DMS 273 (cell line): ENCODE data around the gene APP.
A peak's percentile ranks its signal among the peaks of the same experiment; 100 is the strongest.

Experiments
- DNase-seq: peaks from one replicate; lab custom pipeline; 2025; ENCODE audit not compliant: unreplicated experiment; lab: John Stamatoyannopoulos, UW

The APP gene

DNA sequence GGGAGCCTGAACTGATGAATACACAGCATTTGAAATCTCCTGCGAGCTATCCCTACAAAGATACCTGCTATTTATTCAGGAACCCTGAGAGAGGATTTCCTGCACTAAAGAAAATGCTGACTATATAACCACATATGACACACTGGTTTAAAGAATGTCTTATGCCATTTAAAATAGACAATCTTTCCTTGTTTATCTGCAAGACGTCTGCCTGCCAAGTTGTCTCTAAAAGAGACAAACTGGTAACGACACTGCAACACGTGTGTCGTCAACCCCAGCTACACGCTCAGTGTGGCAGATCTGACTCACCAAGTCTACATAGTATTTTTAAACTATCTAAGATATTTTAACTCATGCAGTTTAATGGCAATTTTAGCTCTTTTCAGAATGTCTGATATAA lies 42.7 kb downstream of the APP start:
- no peak for DNase-seq

DNA sequence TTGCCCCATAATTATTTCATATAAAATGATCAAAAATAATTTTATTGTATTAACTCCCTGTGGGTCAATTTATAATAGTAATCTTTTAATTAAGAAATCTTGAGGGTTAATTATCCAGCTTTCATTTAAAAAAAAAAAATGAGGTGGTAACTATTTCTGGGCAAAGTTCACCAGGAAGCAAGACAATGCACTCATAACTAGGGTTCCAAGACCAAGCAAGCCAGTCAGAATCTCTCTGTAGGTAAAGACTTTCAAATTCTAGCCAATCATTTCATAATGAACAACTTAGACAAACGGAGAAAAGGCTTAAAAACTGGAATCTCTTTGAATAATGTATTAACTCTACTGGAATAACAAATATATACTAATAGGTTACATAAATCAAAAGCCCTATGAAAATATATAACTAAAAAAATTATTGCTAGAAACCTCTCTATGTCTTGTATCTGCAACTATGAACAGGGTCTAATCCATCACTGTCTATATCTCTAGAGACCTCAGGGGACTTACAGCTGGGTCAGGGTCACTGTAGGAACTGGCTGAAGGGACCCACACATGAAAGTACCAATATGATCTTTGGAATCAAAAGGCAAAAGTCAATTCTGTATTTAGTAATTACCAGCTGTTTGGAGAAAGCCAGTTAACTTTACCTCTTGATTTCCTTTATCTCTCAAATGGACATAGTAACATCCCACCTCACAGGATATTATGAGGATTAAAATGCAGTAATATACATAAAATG lies 43.3 kb downstream of the APP start:
- no peak for DNase-seq

GRCh38 chr21:26126168-26126553 lies 44.4 kb downstream of the APP start:
- no peak for DNase-seq

GRCh38 chr21:26125433-26126167 lies 45.0 kb downstream of the APP start:
- DNase-seq = peak; percentile 16

- DNase-seq = peak; percentile 61
Observed at GRCh38 chr21:26124896-26125295, 45.7 kb downstream of the APP start.

DNA sequence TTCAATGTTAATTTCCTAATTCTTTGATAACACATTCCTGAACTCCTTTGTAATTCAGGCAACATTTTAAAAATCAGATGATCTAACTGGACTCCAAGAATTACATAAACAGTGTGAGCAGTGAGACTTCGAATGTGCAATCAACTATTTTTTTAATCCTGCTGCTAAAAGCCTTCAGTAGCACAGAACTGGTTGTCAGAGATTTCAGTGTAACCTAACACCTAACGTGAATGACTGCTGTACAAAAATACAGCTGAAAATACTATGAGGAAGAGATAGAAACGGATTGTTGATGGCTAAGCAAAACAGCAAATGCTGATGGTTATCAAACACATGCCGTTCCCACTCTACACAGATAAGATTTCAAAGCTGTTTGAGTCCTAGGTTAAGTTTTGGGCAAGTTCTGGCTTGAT lies 46.1 kb downstream of the APP start:
- DNase-seq = peak; percentile 62

GRCh38 chr21:26123012-26123411 lies 47.6 kb downstream of the APP start:
- DNase-seq = no peak

DNA sequence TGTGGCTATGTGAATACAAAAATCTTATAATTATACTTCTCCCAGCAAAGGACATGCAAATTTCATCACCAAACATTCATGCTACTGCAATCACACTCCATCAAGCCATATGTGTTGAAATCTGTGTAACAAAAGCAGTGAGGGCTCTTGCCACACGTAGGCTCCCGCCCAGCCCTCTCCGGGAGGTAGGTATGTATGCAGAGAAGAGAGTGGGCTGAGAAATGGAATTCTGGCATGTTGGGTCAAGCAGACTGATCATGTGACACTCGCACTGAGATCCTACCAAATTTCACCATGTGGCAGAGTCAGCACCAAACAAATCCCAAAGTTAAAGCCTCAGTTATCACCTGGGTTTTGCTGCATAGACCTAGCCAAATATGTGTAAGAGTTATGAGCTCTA lies 49.7 kb downstream of the APP start:
- DNase-seq = peak; percentile 13

DNA sequence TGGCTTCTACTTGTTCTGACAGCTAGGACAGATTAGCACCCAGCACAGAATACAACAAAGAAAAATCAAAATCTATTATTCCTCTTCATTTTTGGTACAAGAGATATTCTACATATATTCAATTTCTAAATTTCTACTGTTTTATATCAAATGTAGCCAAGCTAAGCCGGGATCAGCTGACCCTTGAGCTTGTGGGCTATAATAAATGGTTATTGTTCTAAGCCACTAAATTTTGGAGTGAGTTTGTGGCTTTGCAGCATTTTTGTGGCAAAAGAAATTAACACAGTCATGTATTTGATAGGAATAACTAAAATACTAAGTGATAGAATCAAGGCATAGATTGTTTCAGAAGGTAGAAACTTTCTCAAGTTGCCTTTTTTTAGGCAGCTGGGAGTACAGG lies 50.7 kb downstream of the APP start:
- DNase-seq = no peak

DNA sequence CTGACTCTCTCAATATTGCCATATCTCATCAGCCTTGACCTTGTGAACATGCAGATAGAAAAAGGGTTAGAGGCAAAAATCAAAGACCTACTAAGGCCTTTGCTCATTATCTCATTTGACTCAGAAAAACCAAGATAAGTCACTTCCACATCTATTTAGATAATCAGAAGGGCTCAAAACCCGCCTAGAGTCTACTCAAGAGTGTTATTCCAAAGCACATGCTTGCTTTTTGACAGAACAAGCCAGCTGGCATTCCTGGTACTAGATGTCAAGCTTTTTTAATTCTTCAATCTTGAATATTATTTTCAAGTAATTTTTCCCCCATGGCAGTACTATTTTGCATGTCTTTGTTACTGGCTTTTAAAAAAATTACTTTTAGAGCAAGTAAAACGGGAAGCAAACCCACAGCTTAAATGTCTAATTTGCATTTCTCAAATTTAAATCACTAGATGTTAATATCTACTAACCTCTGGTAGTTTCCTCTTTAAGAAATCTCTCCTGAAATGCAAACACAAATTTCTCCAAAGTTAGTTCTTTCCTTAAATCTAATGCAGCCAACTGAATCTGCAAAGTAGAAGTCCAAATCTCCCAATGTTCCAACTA lies 51.5 kb downstream of the APP start:
- no peak for DNase-seq

GRCh38 chr21:26117972-26118367 lies 52.6 kb downstream of the APP start:
- no peak for DNase-seq

DNA sequence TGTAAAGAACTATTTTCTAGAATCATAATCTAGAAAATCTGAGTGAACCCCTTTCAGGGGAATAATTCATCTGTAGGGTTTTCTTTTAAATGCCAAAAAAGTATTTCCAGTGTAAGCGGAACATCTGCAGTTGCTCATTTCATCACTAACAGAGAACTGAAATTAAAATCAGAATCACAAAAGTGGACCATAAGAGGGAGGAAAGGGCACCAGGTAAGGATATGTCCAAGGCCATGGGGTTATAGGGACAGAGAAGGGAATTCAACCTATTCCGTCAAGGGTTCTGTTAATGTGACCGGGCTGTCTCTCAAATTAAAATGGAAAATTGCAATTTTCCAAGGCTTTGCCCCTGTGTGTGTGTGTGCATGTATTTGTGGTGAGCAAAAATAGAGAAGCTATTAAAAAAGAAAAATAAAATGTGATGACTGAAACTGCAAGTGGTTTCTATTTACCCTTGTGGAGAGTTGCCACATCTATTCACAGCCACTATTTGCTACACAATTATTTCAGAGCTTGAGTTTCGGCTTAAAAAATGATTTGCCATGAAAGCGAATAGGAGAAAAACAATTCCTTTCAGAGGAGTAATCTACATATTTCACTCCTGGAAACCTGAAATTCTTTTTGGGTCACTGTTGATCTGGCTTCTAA lies 53.1 kb downstream of the APP start:
- no peak for DNase-seq

DNA sequence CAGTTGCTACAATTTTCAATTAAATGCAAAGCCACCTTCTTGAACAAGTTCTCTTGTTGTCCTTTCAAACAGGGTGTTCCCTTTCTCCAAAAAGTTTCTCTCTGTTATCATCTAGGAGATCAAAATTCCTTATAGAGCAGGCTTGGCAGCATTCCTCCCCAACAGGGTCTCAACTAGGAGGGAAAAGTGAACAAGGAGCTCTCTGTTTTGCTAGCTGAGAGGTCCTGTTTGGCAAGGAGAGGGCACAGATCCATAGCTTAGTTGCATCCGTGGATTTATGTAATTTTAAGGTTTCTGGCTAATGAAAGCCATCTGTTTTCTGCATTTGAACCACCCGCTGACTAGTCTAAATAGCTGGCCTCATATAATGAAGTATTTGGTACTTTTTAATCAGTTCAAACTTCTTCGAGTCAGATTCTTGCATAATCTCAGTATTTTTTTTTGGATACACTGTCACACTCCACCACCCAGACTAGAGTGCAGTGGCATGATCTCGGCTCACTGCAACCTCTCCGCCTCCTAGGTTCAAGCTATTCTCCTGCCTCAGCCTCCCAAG lies 54.0 kb downstream of the APP start:
- DNase-seq = peak; percentile 17

GRCh38 chr21:26115899-26116298 lies 54.7 kb downstream of the APP start:
- no peak for DNase-seq

DNA sequence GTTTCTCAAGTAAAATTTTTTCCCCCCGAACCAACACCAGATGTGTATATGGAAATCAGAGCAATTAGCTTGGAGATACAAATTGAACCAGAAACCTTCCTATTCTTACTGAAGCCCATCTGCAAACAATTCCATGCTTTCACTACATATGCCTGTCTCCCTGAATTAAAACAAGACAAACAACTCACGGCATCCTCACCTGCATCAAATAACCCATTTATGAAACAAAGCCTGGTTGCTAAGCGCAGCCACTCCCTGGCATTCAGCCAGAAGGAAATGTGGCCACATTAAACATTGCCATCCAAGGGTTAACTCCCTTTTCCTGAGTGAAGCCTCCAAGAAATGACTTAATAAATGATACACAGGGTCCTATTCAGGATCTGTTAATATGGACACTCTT lies 55.3 kb downstream of the APP start:
- DNase-seq = peak; percentile 30

DNA sequence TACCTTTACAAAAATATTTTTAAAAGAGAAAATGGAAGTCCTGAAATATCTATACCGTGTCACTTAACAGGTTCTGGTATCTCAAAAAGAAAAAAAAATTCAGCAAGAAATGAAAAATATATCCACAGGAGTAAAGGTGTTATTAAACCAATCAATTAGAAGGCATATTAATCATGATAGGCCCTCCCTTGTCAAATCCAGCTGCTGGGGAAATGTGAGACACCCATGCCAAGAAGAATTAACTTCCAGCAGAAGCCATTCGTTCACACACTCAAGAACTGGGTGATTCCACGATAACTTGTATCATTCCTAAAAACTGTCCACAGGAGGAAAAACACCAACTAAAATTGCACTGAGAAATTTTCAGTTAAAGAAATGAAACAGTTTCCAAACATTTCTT lies 57.6 kb downstream of the APP start:
- no peak for DNase-seq

DNA sequence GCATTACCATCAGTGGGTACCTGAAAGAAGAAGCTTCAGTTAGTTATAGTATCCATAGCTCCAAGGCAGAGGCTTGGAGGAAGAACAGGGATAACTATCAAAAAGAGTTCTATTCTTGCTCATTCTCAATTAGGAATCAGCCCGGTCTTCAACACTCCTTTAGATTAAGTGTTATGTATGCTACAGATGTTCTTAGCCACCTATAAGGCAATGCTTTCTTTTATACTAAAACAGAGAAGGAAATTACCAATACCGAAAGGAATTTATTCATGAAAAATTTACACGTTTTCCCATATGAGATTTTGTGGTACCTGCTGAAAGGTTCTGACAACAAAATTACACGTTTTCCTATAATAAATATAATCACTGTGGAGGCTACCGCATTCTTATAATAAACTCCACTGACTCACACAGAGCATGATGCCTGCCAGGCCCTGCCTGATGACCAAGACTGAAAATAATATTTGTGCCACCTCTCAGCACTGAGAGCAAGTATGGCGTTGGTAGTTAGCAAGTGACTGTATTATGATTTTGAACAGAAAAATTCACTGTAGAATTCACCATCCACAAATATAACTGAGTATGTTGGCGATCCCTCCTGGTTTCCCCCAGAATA lies 58.3 kb downstream of the APP start:
- no peak for DNase-seq

- no peak for DNase-seq
Observed at GRCh38 chr21:26110715-26111114, 59.9 kb downstream of the APP start.

GRCh38 chr21:26107429-26107828 lies 63.1 kb downstream of the APP start:
- no peak for DNase-seq

GRCh38 chr21:26106562-26106961 lies 64.0 kb downstream of the APP start:
- no peak for DNase-seq

DNA sequence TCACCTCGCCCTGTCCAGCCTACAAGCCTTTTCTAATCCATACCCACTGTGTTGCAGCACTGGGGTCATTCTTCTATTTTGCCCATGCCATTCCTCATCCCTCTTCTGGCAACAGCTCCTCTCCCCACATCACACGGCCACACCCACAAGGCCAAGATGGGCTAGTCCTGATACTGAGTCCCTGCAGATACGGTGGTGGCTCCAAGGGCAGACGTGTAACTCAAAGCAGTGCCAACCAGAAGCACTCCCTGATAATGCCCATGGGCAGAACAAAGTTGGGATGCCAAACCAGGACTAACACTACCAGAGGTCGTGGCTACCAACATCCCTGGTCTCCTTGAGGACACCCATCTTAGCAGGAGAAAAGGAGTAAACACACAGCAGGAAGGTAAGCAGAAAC lies 64.8 kb downstream of the APP start:
- no peak for DNase-seq
